HG03565 (cell line): ENCODE measurements around the gene ZBTB38.

Experiments
- ATAC-seq: cut with Tn5 transposase; IDR thresholded peaks from one replicate; pipeline ENCODE4 v1.9.1; 2021; ENCODE audit warnings: mild to moderate bottlenecking, moderate library complexity; ENCODE audit not compliant: unreplicated experiment

The ZBTB38 gene, protein sequence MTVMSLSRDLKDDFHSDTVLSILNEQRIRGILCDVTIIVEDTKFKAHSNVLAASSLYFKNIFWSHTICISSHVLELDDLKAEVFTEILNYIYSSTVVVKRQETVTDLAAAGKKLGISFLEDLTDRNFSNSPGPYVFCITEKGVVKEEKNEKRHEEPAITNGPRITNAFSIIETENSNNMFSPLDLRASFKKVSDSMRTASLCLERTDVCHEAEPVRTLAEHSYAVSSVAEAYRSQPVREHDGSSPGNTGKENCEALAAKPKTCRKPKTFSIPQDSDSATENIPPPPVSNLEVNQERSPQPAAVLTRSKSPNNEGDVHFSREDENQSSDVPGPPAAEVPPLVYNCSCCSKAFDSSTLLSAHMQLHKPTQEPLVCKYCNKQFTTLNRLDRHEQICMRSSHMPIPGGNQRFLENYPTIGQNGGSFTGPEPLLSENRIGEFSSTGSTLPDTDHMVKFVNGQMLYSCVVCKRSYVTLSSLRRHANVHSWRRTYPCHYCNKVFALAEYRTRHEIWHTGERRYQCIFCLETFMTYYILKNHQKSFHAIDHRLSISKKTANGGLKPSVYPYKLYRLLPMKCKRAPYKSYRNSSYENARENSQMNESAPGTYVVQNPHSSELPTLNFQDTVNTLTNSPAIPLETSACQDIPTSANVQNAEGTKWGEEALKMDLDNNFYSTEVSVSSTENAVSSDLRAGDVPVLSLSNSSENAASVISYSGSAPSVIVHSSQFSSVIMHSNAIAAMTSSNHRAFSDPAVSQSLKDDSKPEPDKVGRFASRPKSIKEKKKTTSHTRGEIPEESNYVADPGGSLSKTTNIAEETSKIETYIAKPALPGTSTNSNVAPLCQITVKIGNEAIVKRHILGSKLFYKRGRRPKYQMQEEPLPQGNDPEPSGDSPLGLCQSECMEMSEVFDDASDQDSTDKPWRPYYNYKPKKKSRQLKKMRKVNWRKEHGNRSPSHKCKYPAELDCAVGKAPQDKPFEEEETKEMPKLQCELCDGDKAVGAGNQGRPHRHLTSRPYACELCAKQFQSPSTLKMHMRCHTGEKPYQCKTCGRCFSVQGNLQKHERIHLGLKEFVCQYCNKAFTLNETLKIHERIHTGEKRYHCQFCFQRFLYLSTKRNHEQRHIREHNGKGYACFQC (N-terminal part only)

DNA sequence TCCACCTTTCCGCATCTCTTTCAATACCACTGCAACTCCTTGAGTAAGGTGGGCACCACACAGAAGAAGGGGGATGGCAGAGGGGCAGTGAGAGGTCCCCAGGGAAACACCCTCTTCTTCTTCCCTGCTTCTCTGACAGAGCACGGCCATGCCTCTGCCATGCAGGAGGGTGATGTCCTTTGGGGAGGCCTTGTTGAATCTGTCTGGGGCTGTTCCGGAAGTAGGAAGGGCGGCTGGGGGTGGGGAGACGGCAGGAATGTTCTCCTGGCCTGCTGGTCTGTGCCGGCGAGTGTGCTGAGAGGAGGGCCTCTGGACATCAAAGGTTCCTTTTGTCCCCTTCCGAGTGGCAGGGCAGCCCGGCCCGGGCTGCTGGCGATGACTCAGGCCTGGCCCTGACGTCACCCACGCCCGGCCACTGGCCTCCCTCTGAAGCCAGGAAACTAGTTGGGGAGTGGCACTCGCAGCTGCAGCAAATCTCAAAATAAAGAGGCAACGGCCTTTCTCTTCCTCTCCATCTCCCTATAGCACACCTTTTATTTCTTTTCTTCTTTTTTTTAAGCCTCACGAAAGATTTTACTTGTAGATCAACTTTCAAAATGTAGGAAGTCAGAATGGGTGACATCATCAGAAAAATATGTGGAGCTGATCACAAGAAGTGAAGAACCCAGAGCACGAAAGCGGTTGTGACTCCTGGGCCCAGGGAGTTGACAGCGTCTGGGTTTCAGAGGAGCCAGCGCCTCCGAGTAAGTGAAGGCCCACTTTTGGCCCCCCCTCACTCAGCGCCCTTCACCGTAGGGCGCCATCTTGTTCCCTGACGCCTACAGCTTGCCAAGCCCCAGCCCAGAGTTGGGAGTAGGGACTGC, at the start of gene ZBTB38:
Gene ZBTB38, plus strand, starts transcription at position 443 of the 863 bp plus-strand sequence. CDS start 73,885 bp downstream, outside the sequence.
- ATAC-seq, result no peak

DNA sequence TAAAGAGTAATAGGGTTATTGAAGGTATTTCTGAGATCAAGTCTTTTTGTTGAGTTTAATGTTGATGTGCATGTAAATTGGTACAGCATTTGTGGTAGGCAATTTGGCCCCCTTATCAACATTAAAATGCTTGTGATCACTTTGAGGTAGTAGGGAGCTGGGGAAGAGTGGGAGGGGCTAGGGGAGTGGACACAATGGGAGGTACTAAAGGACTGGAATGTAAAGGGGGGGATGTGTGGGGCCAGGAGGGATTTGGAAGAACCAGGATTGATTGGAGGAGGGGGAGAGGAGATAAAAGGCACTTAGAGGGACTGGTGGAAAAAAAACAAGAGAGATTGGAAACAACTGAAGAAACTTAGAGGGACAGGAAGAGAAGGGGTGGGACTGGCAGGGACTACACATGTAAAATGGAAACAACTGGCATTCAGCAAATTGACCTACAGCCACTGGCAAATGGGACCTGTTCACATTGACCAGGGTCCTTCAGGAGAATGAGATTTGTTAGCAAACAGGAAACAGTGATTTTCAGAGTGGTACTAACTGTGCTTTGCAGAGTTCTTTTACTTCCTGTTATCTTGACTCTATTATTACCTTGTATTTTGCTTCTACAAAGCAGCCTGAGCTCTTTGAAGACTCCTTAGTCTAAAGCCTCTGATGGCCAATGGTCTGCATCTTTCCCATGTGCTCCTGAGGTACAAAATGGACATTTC, 47.8 kb upstream of the ZBTB38 start:
- ATAC-seq, result no peak

DNA sequence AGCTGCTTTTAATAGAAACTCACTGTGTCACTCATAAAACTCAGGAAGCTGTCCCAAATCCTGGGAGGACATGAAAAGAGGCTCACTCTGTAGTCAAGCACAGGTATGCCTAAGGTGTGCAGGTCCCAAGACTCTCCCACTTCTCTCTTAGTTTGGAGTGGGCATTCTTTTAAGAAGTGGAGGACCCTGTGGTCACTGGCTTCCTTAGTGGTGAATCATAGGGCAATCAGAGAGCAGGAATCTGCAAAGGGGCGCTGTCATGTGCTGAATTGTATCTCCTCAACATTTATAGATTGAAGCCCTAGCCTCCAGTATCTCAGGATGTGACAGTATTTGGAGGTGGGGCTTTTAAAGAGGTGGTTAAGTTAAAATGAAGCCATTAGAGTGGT, 47.2 kb upstream of the ZBTB38 start:
- no peak for ATAC-seq

DNA sequence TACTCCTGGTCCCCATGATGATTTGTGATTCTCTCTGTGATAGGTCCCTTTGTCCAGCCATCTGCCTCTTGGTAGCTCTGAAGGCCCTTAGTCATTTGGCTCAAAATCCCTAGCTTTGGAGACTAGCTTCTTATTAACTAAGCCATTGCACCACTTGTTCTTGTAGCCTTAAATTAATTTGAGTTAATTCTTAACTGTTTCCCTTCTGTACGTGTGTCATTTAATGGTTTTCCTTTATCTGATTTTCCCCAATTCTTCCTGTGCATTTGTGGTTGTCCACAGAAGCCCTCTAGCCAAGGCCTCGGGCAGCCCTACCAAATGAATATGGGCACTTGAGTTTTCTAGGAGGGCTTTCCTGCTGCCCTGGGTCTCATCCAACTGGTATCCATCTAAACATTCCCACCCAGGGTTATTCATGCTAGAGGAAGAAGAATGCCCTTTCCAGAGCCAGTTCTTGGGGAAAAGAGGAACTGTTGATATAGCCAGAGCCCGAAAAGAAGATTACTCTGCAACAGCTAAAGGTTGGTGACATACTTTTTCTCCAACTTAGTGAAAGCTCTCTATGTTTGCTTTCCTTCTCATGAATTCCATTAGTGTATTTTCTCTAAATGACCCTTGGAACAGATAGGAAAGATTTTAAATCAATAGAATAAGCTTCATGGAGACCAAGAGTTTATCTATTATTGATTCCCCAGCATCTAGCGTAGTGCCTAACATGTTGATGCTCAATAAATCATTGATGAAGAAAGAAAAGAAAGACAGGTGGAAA, 44.2 kb upstream of the ZBTB38 start:
- no peak for ATAC-seq

DNA sequence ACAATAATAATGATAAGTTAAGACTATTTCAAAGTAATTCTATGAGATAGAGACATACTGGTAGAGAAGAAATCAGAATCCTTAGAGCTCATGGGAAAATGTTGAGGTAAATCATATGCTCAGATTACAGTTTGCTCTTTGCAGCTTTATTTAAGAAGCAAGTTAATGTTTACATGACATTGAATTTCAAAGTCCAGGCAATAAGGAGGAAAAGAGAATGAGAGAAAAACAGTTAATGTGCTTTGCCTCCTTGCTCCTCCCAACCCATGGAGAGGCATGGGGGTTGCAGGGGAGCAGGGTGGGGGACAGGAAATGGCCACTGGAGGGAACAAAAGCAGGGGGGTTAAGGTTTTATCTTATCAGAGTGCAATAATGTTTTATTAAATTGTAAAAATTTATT, 42.2 kb upstream of the ZBTB38 start:
- no peak for ATAC-seq

DNA sequence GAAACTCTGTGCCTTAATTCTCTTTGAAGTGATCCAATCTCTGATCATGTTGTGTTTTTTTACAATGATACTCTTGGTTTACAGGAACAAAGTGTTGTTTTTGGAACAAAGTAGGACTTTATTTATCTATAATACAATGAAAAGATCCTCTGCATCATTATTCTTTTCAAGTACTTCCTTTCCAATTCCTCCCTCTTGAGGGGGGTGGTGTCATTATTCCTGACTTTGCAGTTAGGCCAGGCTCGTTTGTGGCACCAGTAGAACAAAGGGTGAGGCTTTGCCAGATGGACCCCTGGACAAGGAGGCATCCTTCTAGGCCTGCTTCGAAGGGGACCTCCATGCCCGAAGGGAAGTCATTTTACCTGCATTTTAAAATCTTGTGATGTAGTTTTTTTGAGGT, 41.7 kb upstream of the ZBTB38 start:
- no peak for ATAC-seq

DNA sequence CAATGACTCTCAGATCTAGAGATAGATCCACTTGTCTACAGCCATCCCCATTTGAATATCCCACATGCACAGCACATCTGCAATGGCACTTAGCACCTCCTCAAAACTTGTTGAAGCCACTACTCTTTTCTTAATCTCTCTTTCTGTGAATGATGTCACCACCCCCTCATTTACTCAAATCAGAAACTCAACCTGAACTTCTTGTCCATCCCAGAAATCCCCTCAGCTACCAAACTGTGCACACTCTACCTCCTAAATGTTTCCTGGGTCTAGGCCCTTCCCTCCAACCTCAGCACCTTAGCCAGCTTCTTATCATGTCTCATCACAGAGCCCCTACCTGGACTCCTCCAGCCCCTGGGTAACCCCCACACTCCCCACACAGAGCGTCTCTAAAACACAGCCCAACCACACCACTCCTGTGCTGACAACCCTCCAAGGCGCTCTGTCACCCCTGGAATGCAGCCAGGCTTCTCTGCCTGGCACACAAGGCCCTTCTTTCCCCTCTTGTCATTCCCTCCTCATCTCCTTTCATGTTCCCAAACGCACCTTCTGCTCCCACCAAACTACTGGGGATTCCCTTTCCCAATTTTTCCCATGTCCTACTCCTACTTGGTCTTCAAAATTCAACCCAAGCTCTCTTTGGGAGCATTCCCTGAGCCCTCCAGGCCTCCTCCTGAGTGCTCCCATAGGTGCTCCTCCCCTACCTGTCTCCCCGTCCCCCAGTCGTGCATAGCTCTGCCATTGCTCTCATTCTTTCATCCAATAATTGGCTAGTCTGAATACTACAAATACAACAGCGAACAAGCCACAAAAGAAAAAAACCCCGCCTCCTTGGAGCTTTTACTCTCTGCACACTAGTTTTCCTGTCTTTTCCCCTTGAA, 39.8 kb upstream of the ZBTB38 start:
- peak; percentile 35 for ATAC-seq

DNA sequence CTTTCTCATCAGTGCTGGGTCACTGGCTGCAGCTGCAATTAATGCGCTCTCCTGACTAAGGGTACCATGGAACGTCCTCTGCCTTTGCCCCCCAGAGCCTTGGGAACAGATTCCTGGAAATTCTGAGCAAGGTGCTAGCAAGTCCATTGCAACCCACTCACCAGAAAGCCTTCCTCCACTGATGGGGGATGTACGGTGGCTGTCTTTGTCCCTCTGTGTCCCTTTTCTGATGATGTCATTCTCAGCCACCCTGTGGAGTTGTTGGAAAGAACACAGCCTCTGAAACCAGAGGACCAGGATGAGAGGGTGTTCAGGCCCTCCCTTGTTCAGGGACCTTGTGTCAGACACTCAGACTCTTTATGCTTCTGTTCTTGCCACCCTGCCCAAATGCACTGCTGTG, 38.1 kb upstream of the ZBTB38 start:
- no peak for ATAC-seq

DNA sequence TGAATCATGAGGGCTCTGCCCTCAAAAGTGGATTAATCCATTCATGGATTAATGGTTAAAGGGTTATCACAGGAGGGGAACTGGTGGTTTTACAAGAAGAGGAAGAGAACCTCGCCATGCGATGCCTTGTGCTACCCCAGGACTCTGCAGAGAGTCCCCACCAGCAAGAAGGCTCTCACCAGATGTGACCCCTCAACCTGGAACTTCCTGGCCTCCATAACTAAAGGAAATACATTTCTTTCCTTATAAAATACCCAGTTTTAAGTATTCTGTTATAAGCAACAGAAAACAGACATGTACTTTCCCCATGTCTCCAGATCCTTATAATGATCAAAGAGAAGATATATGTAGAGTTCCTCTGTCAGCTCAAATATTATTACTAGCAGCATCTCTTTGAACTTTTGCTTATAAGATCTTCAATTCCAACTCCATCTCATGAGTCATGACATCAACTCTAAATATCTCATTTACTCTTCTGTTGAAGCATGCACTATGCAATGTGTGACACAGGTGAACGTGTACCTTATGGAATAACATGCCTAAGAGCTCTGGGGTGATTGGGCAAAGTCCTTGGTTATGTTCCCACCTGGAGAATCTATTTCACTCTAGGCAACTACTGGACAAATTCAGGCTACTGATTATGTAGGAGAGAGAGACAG, 37.5 kb upstream of the ZBTB38 start:
- ATAC-seq, result no peak

DNA sequence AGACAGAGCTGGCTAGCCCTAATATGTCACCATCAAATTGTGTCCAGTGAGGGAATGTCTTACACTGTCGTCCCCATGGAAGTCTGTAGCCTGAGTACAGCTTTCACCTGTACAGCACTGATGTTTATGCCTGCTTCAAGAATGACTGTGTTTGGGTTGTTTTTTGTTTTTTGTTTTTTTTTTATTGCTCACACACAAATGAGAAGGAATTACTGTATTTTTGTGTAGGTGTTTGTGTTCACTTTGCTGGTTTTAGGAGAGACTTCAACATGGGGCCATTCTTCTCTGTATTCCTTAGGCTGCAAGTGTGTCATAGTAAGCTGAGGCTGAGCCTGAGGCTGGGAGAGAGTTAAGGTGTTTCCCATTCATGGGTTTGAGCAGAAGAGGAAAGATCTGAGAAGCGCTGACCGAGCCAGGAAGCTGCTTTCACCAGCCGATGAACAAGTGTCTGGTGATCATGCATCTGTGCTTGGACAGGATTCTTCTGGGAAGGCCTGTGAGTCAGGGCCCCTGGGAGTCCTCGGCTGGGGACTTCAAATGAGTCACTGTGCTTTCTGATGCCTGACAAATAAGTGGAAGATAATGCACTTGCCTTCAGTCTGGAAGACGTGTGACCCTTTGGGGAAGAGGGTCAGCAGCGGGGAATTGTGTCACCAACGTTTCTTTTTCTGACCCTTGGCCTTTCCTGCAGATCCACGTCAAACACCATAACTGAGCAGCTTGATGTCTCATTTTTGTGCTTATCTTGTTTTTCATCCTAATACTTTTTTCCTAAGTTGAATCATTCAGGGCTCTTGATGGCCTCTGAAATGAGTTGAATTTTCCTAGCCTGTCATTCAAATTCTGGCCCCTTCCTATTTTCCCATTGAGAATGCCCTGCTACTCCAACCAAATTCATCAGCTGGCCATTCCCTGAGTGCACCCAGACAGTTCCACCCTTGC, 36.7 kb upstream of the ZBTB38 start:
- ATAC-seq, result no peak

DNA sequence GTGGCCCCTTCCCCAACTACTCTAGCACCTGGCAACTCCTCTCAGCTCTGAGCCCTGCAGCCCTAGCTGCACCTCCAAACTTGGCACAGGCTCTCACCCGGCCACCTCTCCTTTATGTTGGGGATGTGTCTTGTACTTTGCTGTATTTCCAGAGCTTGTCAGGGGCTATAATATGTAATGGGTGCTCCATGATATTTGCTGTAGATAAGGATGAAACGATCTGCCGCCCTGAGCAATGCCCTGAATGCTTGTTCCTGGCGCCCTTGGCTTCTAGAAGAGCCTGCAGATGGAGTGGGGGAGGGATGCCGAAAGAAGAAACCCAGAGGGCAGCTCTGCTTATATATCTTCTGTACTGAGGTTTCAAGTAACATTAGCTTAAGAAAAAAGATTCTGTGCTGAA, 35.9 kb upstream of the ZBTB38 start:
- no peak for ATAC-seq

DNA sequence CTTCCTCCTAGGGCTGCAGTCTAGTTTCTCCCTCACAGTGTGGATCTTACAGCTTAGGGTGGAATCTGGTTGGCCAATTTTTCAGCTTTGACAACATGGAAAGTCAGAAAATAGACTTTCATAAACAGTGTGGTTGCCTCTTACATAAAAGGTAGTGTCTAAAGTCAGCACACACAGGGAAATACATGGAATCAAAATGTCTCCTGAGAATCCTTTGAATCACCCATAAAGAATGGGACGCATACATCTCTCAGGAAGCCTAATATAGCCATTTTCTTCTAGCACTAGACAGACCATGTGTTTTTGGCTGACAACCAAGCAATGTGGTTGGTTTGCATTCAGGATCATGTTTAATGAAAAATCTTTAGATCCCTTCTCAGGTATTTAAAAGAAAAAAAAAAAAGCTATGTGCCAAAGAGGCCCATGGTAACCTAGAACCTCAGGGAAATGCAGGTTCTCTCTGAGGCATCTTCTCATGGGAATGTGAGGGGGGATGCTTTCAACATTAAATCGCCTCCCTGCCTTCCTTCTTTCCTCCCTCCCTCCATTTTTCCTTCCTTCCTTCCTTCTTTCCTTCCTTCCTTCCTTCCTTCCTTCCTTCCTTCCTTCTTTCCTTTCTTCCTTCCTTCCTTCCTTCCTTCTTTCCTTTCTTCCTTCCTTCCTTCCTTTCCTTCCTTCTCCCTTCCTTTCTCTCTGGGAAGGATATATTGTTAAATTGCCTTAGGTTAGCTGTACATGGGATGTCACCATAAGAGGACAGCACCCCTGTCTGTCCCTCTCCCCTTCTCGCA, 34.3 kb upstream of the ZBTB38 start:
- no peak for ATAC-seq

DNA sequence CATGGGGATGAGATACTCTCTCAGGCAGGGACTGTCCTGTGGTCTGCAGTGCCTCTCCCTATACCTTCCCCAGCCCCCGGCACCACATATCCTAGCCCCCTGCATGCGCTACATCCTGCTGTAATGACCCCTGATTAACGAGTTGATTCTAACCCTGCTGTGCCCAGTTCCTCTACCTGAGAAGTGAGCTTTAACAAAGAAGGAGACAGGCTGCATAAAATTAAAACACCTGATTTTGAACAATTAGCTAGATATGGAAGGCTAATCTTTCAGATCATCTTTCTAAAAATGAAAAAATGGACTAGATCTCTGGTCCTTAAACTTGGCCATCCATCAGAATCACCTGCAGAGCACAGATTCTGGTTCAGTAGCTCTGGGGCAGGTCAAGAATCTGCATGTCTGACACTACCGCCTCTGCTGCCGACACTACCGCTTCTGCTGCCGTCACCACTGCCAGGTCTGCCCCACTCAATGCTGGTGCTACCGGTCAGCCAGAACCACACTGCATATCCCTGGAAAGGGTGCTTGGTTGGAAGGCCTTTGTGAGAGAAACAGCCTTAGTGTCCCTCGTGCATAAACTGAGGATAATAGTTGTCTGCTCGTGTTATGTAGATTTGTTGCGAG, 33.6 kb upstream of the ZBTB38 start:
- ATAC-seq, result no peak

DNA sequence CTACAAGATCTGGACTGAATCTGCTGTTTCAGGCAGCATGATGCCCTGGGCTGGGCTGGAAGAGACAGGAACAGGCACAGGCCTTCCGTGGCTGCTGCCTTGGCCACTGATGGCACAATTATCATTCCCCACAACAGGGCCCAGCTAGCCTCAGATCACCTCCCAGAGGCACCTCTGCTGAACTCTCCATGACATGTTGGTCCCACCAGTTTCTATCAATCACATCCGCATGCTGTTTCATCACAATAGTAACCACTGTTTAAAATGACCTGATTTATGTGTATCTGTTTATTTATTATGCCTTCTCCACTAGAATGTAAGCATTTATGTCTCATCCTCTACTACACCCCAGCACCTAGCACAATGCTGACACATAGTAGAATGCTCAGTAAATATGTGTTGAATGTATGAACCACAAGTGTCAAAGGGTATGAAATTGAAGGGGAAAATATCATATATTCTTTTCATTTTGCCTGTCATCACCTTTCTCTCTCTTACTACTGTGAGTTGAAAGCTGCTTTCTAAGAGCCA, 32.7 kb upstream of the ZBTB38 start:
- ATAC-seq, result no peak
